SK-N-SH treated with all-trans-retinoic acid at 6 μM for 48 hours (cell line): ENCODE results near the gene NBPF1.

Experiments used
- ATAC-seq: fragments of 200-7000 bp; cut with Tn5 transposase; 3 replicates; pipeline ENCODE4 v1.9.1; 2020; ENCODE audit warnings: mild to moderate bottlenecking, moderate library complexity
- ARNTL ChIP-seq: fragments of 450-650 bp; formaldehyde crosslinking; IDR thresholded peaks from 2 replicates; pipeline ENCODE4 v1.5.0; 2020; ENCODE audit warnings: low read depth, mild to moderate bottlenecking, moderate library complexity, borderline replicate concordance
- BACH2 ChIP-seq: fragments of 250-450 bp; sonication (Bioruptor Pico); IDR thresholded peaks from 2 replicates; pipeline ENCODE4 v1.9.0; 2021; ENCODE audit warnings: mild to moderate bottlenecking, borderline replicate concordance
- ESRRG ChIP-seq: fragments of 250-450 bp; sonication (Bioruptor Pico); IDR thresholded peaks from 2 replicates; pipeline ENCODE4 v1.6.1; 2021; ENCODE audit warnings: mild to moderate bottlenecking
- GLIS3 ChIP-seq: fragments of 250-450 bp; sonication (Bioruptor Pico); IDR thresholded peaks from 2 replicates; pipeline ENCODE4 v1.5.0; 2020; ENCODE audit warnings: mild to moderate bottlenecking, moderate library complexity
- ISL1 ChIP-seq: fragments of 250-450 bp; sonication (Bioruptor Pico); IDR thresholded peaks from 2 replicates; pipeline ENCODE4 v2.1.2; 2022; ENCODE audit warnings: mild to moderate bottlenecking, moderate library complexity
- OSR1 ChIP-seq: fragments of 250-450 bp; sonication (Bioruptor Pico); IDR thresholded peaks from 2 replicates; pipeline ENCODE4 v1.8.0; 2022; ENCODE audit warnings: moderate library complexity, mild to moderate bottlenecking, inconsistent platforms
- PPARA ChIP-seq: fragments of 250-450 bp; sonication (Bioruptor Pico); IDR thresholded peaks from 2 replicates; pipeline ENCODE4 v1.5.0; 2020; ENCODE audit warnings: mild to moderate bottlenecking, borderline replicate concordance
- SNAI2 ChIP-seq: fragments of 250-450 bp; sonication (Bioruptor Pico); IDR thresholded peaks from 2 replicates; pipeline ENCODE4 v1.5.0; 2020; ENCODE audit warnings: mild to moderate bottlenecking, moderate library complexity
- TCF4 ChIP-seq: fragments of 250-450 bp; sonication (Bioruptor Pico); IDR thresholded peaks from 2 replicates; pipeline ENCODE4 v1.8.0; 2021; ENCODE audit warnings: mild to moderate bottlenecking, moderate library complexity, borderline replicate concordance
- ZC3H10 ChIP-seq: fragments of 250-450 bp; sonication (Bioruptor Pico); IDR thresholded peaks from 2 replicates; pipeline ENCODE4 v1.5.1; 2021; ENCODE audit warnings: mild to moderate bottlenecking, moderate library complexity
- ZNF70 ChIP-seq: fragments of 450-650 bp; formaldehyde crosslinking; IDR thresholded peaks from 2 replicates; pipeline ENCODE4 v1.5.0; 2020; ENCODE audit warnings: mild to moderate bottlenecking, moderate library complexity
- ZNF8 ChIP-seq: fragments of 450-650 bp; formaldehyde crosslinking; IDR thresholded peaks from 2 replicates; pipeline ENCODE4 v1.5.0; 2020; ENCODE audit warnings: mild to moderate bottlenecking, moderate library complexity
- TF ChIP-seq, protein P1 (sequence below): fragments of 250-450 bp; sonication (Bioruptor Pico); IDR thresholded peaks from 2 replicates; pipeline ENCODE4 v1.5.1; 2021; ENCODE audit warnings: mild to moderate bottlenecking, moderate library complexity
- TF ChIP-seq, protein P2 (sequence below): fragments of 250-450 bp; sonication (Bioruptor Pico); IDR thresholded peaks from 2 replicates; pipeline ENCODE4 v1.8.0; 2020; ENCODE audit warnings: mild to moderate bottlenecking, moderate library complexity, borderline replicate concordance
- TF ChIP-seq, protein P3 (sequence below): fragments of 250-450 bp; sonication (Bioruptor Pico); IDR thresholded peaks from 2 replicates; pipeline ENCODE4 v1.8.0; 2021; ENCODE audit warnings: low read depth, mild to moderate bottlenecking, moderate library complexity, borderline replicate concordance
- TF ChIP-seq, protein P4 (sequence below): fragments of 250-450 bp; sonication (Bioruptor Pico); IDR thresholded peaks from 2 replicates; pipeline ENCODE4 v1.5.1; 2020; ENCODE audit warnings: low read depth, mild to moderate bottlenecking, moderate library complexity

The NBPF1 gene

GRCh38 chr1:16618719-16619118, 5.4 kb upstream of the NBPF1 start (continued):
- TF ChIP-seq TCF4 = no peak

DNA sequence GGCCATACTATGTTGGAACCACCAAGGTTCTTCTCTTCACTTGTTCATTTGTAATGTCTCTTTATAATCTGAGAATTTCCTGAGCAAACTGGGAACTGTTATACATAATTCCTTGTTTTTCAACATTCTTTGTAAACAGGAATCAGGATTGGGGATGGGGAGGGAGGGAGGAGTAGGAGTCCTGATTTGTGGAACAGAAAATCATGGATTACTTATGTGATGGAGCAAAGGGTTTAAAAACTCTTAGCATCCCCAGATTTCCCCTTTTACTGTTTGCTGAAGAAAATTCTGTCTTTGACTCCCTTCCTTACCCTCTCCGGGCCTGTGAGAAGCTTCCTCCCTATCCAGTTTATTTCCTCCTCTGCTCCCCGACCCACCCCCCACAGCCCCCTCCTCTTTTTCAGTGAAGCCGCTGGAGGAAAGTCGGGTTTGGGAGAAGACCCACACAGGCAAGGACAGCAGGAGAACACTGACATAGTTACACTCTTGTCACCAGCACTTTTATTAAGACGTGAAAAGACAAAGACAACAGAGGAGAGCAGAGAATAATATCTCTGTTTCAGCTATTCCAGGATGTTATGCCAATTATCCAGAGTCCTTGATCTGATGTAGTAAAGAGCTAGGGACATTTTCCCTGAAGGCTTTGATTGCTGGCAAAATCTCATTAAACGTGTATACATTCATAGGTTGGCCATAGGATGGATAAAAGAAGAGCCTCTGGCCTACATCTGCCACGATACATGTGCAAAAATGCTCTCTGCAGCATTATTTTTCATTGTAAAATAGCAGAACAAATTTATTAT, 4.6 kb upstream of the NBPF1 start:
- no peak for TF ChIP-seq ISL1 (CRISPR knock-in tag)
- no peak for TF ChIP-seq ZC3H10 (CRISPR knock-in tag)
- TF ChIP-seq, protein P1, sequence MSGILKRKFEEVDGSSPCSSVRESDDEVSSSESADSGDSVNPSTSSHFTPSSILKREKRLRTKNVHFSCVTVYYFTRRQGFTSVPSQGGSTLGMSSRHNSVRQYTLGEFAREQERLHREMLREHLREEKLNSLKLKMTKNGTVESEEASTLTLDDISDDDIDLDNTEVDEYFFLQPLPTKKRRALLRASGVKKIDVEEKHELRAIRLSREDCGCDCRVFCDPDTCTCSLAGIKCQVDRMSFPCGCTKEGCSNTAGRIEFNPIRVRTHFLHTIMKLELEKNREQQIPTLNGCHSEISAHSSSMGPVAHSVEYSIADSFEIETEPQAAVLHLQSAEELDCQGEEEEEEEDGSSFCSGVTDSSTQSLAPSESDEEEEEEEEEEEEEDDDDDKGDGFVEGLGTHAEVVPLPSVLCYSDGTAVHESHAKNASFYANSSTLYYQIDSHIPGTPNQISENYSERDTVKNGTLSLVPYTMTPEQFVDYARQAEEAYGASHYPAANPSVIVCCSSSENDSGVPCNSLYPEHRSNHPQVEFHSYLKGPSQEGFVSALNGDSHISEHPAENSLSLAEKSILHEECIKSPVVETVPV (CRISPR knock-in tag) = no peak
- TF ChIP-seq, protein P2, sequence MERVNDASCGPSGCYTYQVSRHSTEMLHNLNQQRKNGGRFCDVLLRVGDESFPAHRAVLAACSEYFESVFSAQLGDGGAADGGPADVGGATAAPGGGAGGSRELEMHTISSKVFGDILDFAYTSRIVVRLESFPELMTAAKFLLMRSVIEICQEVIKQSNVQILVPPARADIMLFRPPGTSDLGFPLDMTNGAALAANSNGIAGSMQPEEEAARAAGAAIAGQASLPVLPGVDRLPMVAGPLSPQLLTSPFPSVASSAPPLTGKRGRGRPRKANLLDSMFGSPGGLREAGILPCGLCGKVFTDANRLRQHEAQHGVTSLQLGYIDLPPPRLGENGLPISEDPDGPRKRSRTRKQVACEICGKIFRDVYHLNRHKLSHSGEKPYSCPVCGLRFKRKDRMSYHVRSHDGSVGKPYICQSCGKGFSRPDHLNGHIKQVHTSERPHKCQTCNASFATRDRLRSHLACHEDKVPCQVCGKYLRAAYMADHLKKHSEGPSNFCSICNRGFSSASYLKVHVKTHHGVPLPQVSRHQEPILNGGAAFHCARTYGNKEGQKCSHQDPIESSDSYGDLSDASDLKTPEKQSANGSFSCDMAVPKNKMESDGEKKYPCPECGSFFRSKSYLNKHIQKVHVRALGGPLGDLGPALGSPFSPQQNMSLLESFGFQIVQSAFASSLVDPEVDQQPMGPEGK (CRISPR knock-in tag) = no peak
- no peak for TF ChIP-seq OSR1
- no peak for TF ChIP-seq ZNF8 (CRISPR knock-in tag)
- TF ChIP-seq PPARA (CRISPR knock-in tag) = no peak
- TF ChIP-seq ESRRG (CRISPR knock-in tag) = no peak
- TF ChIP-seq, all 23 proteins: peak for 0
- no peak for ATAC-seq

- ATAC-seq = no peak
- TF ChIP-seq PPARA (CRISPR knock-in tag) = no peak
- TF ChIP-seq ESRRG (CRISPR knock-in tag) = no peak
- no peak for TF ChIP-seq BACH2
- TF ChIP-seq SNAI2 (CRISPR knock-in tag) = no peak
- TF ChIP-seq, protein P1 (CRISPR knock-in tag) = no peak
- no peak for TF ChIP-seq TCF4
- TF ChIP-seq, protein P3, sequence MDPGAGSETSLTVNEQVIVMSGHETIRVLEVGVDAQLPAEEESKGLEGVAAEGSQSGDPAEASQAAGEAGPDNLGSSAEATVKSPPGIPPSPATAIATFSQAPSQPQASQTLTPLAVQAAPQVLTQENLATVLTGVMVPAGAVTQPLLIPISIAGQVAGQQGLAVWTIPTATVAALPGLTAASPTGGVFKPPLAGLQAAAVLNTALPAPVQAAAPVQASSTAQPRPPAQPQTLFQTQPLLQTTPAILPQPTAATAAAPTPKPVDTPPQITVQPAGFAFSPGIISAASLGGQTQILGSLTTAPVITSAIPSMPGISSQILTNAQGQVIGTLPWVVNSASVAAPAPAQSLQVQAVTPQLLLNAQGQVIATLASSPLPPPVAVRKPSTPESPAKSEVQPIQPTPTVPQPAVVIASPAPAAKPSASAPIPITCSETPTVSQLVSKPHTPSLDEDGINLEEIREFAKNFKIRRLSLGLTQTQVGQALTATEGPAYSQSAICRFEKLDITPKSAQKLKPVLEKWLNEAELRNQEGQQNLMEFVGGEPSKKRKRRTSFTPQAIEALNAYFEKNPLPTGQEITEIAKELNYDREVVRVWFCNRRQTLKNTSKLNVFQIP (CRISPR knock-in tag) = no peak
- TF ChIP-seq ARNTL (CRISPR knock-in tag) = no peak
- no peak for TF ChIP-seq OSR1
- TF ChIP-seq ZC3H10 (CRISPR knock-in tag) = no peak
- TF ChIP-seq, protein P2 (CRISPR knock-in tag) = no peak
- TF ChIP-seq GLIS3 (CRISPR knock-in tag) = no peak
- TF ChIP-seq ZNF70 (CRISPR knock-in tag) = no peak
- TF ChIP-seq, protein P4, sequence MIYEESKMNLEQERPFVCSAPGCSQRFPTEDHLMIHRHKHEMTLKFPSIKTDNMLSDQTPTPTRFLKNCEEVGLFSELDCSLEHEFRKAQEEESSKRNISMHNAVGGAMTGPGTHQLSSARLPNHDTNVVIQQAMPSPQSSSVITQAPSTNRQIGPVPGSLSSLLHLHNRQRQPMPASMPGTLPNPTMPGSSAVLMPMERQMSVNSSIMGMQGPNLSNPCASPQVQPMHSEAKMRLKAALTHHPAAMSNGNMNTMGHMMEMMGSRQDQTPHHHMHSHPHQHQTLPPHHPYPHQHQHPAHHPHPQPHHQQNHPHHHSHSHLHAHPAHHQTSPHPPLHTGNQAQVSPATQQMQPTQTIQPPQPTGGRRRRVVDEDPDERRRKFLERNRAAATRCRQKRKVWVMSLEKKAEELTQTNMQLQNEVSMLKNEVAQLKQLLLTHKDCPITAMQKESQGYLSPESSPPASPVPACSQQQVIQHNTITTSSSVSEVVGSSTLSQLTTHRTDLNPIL = no peak
- TF ChIP-seq, all 23 proteins: peak for 0
Observed at GRCh38 chr1:16617114-16617631, 3.8 kb upstream of the NBPF1 start.
